Uterus (tissue), 2 donors: ENCODE measurements around the gene BBS7.

Experiments
- CTCF ChIP-seq, 4 experiments: fragments of 200-600 bp in 2 of 4; fragments of 450-650 bp in 2 of 4; sonication (generic) in 2 of 4; IDR thresholded peaks; one replicate each; pipeline ENCODE4 v1.5.1; 2016 to 2019; ENCODE audit warnings: antibody characterized with exemption in 4 of 4, mild to moderate bottlenecking in 2 of 4, moderate library complexity in 1 of 4
- POLR2A ChIP-seq, 2 donors: fragments of 450-650 bp; IDR thresholded peaks; one replicate each; pipeline ENCODE4 v1.6.1; 2016; ENCODE audit warnings: antibody characterized with exemption in 2 of 2, mild to moderate bottlenecking in 1 of 2, moderate library complexity in 1 of 2

DNA sequence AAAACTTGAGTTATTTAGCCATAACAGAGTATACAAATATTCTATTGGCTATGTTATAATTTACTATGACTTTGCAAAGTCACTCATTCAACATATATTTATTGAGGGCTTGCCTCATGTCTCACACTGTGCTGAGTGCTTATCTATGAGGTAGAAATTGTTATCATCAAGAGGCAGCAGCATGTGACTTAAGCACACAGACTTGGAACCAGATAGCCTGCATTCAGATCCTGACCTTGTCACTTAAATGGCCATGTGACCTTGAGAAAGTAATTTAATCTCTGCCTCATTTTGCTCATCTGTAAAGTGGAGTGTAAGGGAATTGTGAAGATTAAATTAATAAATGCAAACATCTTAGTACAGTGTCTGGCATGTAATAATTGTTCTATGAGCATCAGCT, 79.3 kb downstream of the BBS7 start:
- TF ChIP-seq POLR2A (IDR thresholded peaks at IDR 0.05) (no peak), CTCF (IDR thresholded peaks at IDR 0.05) (no peak)
